Embryonic facial prominence (tissue), 1 donor: ENCODE data around the gene CHRNA4.
"Not testable (repeated sequence)": the region's sequence is repeated elsewhere in the genome, so short reads cannot be mapped to it uniquely, and the experiment has no call there.

ENCODE experiments used
- DNase-seq: peaks from one replicate; pipeline ENCODE4 v3.0.0-alpha.2; 2016; ENCODE audit errors: extremely low spot score

The CHRNA4 gene

DNA sequence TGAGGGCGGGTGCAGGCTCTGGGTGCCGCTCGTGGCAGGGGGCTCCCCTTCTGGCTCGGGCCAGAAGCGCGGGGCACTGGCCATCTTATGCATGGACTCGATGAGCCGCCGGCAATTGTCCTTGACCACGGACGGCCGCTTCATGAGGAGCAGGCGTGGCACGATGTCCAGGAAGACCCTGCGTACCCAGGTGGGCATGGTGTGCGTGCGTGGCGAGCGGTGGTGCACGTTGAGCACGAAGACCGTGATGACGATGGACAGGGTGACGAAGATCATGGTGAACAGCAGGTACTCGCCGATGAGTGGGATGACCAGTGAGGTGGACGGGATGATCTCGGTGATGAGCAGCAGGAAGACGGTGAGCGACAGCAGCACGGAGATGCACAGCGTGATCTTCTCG is 11.0 kb downstream of the CHRNA4 start:
- DNase-seq: no peak

DNA sequence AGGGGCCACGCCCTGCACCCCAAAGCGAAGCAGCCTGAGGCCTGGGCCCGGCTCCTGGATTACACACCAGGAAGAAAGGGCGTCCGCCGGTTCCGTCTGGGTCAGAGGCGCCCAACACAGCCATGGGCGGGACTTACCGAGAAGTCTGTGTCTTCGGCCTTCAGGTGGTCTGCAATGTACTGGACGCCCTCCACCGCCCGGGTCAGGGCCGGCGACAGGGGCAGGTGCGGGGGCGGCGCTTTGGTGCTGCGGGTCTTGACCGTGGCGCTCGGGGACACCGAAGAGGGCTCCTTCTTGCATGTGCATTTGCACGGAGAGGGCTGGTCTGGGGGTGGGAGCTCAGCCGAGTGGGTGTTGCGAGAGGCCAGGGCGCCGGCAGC is 11.6 kb downstream of the CHRNA4 start:
- no peak for DNase-seq

- DNase-seq: no peak
Observed at GRCh38 chr20:63348828-63349515, 12.2 kb downstream of the CHRNA4 start.

GRCh38 chr20:63347950-63348827 is 13.0 kb downstream of the CHRNA4 start:
- no peak for DNase-seq

GRCh38 chr20:63347081-63347741 is 13.9 kb downstream of the CHRNA4 start:
- DNase-seq: no peak

DNA sequence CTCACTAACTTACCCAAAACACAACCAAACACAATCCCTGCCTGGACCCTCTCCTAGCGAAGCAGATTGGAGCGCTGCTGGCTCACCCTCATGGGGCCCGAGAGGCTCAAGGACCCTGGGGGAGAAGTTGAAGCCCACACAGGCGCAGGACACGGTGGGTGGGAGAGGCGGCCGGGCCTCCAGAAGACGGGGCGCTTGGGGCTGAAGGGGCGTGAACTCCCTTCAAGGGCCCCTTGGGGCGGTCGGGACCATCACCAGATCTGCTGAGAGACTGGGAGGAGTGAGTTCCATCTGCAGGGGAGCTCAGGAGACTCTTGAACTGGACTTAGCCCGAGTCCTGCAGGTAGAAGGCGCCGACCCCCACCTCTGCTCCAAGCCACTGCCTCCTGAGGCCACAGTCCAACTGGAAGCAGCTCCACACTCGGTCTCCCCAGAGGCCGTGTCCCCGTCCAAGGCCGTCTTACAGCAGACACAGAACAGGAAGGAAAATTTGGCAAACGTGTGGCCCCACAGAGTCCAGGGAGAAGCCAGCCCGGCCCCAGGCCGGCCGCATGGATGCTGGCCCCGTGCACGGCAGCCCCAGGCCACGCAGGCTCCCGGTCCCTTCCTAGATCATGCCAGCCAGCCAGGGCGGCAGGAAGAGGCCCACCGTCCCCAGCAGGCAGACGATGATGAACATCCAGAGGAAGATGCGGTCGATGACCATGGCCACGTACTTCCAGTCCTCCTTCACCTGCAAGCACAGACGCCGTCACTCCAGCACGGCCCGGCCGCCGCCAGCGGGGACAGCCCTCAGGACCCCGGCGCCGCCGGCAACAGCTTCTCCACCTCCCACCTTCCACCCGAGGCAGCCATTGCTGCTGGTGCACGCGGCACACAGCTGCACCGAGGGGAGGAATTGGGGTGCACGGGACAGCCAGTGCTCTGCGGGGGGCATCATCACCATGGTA is 14.7 kb downstream of the CHRNA4 start:
- DNase-seq: no peak

GRCh38 chr20:63345328-63346100 is 15.6 kb downstream of the CHRNA4 start:
- DNase-seq: no peak

- DNase-seq: no peak
Observed at GRCh38 chr20:63344616-63345327, 16.4 kb downstream of the CHRNA4 start.

GRCh38 chr20:63343460-63344445 is 17.4 kb downstream of the CHRNA4 start:
- no peak for DNase-seq

DNA sequence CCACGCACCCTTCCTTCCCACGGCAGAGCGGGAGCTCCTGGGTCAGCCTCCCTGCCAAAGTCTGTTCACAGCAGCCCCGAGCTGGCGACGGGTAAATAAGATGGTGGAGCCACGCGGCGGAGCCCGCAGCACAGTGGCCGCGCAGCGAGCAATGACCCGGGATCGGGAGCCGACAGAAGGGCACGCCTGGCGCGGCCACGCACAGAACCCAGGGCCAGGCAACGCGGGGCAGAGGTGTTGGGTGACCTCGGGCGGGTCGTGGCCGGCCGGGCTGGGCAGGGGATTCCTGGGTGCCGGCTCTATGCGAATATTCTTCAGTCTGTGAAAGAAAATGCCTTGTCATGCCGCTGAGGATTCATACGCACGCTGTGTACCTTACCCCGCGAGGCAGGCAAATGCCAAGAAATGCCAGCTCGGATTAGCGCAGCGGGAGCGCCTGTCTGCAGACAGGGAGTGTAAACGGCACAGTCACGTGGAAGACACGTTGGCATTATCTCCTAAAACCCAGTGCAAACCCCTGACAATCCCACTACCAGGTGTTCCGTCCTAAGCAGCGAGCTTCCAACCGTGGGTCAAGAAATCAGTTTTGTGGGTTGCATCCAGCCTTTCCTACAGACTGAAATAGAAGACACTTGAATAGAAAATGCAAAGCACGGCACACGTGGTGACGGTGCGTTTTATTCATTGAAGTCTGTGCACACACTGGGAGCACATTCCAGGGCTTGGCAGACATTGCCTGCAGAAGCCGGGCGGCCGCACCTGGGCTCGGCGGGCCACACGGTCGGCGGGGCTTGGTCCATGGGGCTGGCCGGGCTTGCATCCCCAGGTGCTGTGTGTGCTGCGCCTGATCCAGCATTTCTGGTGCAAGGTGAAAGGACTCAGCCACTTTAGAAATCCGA is 18.3 kb downstream of the CHRNA4 start:
- no peak for DNase-seq

DNA sequence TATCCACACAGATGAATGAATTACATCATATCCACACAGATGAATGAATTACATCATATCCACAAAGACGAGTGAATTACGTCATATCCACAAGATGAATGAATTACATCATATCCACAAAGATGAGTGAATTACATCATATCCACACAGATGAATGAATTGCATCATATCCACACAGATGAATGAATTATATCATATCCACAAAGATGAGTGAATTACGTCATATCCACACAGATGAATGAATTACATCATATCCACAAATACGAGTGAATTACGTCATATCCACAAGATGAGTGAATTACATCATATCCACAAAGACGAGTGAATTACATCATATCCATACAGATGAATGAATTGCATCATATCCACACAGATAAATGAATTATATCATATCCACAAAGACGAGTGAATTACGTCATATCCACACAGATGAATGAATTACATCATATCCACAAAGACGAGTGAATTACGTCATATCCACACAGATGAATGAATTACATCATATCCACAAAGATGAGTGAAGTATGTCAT is 20.9 kb downstream of the CHRNA4 start:
- DNase-seq: not testable (repeated sequence)

- not testable (repeated sequence) for DNase-seq
Observed at GRCh38 chr20:63339154-63340094, 21.7 kb downstream of the CHRNA4 start.

DNA sequence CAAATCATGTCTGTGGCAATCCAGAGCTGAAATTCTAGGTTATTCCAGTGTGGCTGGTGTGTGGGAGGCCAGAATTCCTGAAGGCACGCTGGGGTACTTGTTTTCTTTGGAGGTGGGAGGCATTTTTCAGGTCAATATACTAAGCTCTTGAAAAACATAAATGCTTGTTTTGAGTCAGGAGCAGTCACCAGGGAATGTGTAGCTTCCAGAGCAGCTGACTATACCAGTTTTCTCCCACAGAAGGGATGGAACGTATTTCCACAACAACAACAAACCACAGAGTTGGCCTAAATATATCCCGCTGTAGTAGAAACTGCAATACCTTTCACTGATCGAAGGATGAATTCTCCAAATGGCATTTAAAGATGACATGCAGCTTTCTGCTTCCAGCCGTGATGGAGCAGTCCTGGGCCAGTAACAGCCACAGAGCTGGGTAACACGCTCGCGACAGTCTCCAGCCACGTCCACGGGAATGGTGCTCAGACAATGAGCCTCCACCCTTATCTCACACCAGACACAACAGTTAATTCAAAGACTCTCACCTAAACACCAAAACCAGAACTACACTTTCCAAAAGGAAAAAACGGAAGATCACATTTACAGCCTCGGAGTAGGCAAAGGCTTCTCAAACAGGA is 23.2 kb downstream of the CHRNA4 start:
- no peak for DNase-seq

DNA sequence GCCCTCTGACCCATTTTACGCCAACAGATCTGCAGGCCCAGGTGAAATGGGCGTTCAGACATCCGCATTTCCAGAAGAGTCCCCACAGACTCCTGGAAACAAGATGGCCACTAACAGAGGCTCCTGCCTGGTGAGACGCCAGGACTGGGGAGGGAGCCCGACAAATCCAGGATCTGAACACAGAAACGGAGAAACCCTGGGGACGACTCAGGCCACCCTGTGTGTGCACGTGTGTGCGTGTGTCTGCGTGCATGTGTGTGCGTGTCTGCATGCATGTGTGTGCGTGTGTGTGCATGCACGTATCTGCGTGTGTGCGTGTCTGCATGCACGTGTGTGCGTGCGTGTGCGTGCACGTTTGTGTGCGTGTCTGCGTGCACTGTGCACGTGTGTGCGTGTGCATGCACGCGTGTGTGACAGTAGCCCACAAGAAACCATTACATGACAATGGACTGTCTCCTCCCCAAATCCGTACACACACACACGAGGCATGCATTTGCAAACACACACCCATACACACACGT is 24.9 kb downstream of the CHRNA4 start:
- DNase-seq: no peak

GRCh38 chr20:63335711-63336110 is 25.4 kb downstream of the CHRNA4 start:
- no peak for DNase-seq

DNA sequence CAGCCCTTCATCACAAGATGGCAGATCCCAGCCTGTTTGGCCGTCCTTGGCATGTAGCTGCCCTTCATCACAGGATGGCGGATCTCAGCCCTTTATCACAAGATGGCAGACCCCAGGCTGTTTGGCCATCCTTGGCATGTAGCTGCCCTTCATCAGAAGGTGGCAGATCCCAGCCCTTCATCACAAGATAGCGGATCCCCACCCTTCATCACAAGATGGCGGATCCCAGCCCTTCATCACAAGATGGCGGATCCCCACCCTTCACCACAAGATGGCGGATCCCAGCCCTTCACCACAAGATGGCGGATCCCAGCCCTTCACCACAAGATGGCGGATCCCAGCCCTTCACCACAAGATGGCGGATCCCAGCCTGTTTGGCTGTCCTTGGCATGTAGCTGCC is 26.1 kb downstream of the CHRNA4 start:
- not testable (repeated sequence) for DNase-seq
